ENCODE measurements around the gene POGLUT2. TPM values are rescaled to one million over a fixed set of nuclear protein-coding genes. Genes with fewer than 3 reads are reported as not detected.

POGLUT2 gene
- polyA plus RNA-seq (2012; rRNA removed), result 10.2 and 12.4 TPM in 2 replicates
- polyA plus RNA-seq (2012; cell fraction: cytosol; rRNA removed), result 14.2 and 14.6 TPM in 2 replicates
- 5.2 and 8.2 TPM in 2 replicates for polyA plus RNA-seq (2012; cell fraction: nucleus; rRNA removed)

GRCh38 chr13:102798581-102799425 lies at the start of gene POGLUT2, which contains the start of gene BIVM:
TSS of gene POGLUT2 (minus strand) at chr13:102798976. CDS start at chr13:102798670, 306 bp downstream.
TSS of gene BIVM (plus strand) at chr13:102799119. CDS start at chr13:102807268, 8,149 bp downstream.
- Histone ChIP-seq H3K79me2 (ENCODE audit: insufficient read depth) (peaks cover 54% of the 10 kb centered on the region), H3K9me2 (no peaks in the 10 kb centered on the region), H3K4me3 (ENCODE audit: low read depth in 2 of 2, low read length in 1 of 2) (peak within 1 kb of the TSS; percentile 81 to 86), H3K4me2 (peak within 1 kb of the TSS; percentile 95), H3K9ac (peak within 1 kb of the TSS; percentile 75), H4K20me1 (ENCODE audit: insufficient read depth) (no peaks in the 10 kb centered on the region), H3F3A (replicated peaks; ENCODE audit: insufficient read depth) (no peaks in the 10 kb centered on the region), H3K4me1 (ENCODE audit: control insufficient read depth in 1 of 2, insufficient read depth in 2 of 2, low read depth in 1 of 2, low read length in 1 of 2) (peaks cover 0 to 8% of the 10 kb centered on the region in 2 experiments; a peak in 2 of 4 replicates), H3K9me3 (no peaks in the 10 kb centered on the region), H3K27me3 (ENCODE audit: insufficient read depth) (no peaks in the 10 kb centered on the region), H3K27ac (ENCODE audit: low read depth in 2 of 2, low read length in 1 of 2) (peak within 1 kb of the TSS; percentile 61 to 79; a peak in 3 of 4 replicates), H3K36me3 (replicated peaks in 1 of 2; ENCODE audit: control insufficient read depth in 1 of 2, insufficient read depth in 2 of 2, low read length in 1 of 2) (peaks cover 0 to 4% of the 10 kb centered on the region in 2 experiments), H2AFZ (ENCODE audit: low read depth) (peak within 1 kb of the TSS; percentile 99)
- 0% methylated on average over 37 of the region's 72 CpGs for WGBS (ENCODE audit: low lambda C conversion rate)
- POLR2A ChIA-PET, result interaction anchor here (0.6 to 1.2 kb wide), 2 partner anchors 14 to 202 kb away, joined by 3 to 4 read pairs; partner anchors contain the start of gene TPP2
- no peak for TF ChIP-seq CTCF (IDR thresholded peaks at IDR 0.05)
- no peak for TF ChIP-seq RXRA (IDR thresholded peaks at IDR 0.05; ENCODE audit: borderline replicate concordance, low read depth)
- TF ChIP-seq NFIC (IDR thresholded peaks at IDR 0.05; ENCODE audit: borderline replicate concordance), result no peak
- peak; percentile 72; the same call in 1 of the 2 replicates for TF ChIP-seq ELF1 (IDR thresholded peaks at IDR 0.05)
- TF ChIP-seq FOXJ3 (CRISPR knock-in tag; IDR thresholded peaks at IDR 0.05), result no peak
- no peak for TF ChIP-seq RAD21 (IDR thresholded peaks at IDR 0.05; ENCODE audit: low read length)
- peak; percentile 60 for TF ChIP-seq TAF1 (IDR thresholded peaks at IDR 0.05; ENCODE audit: borderline replicate concordance, low read depth, low read length)
- peak; percentile 86 for TF ChIP-seq MXI1 (IDR thresholded peaks at IDR 0.05; ENCODE audit: low read depth, low read length)
- TF ChIP-seq FOSL2 (IDR thresholded peaks at IDR 0.05; ENCODE audit: borderline replicate concordance, low read depth), result no peak
- TF ChIP-seq TEAD4 (IDR thresholded peaks at IDR 0.05; ENCODE audit: borderline replicate concordance, insufficient read depth), result no peak
- 0 out of 2 replicates have a peak, but pooled peaks have one; percentile 36 for TF ChIP-seq USF2 (IDR thresholded peaks at IDR 0.05; ENCODE audit: borderline replicate concordance, low read depth, low read length)
- peak; percentile 25; the same call in 1 of the 2 replicates for TF ChIP-seq SIN3A (IDR thresholded peaks at IDR 0.05; ENCODE audit: borderline replicate concordance, low read depth, low read length)
- peak; percentile 79; the same call in 1 of the 2 replicates for TF ChIP-seq USF1 (IDR thresholded peaks at IDR 0.05; ENCODE audit: borderline replicate concordance, low read depth)
- peak; percentile 26; the same call in 1 of the 2 replicates for TF ChIP-seq NRF1 (IDR thresholded peaks at IDR 0.05; ENCODE audit: low read depth, low read length)
- TF ChIP-seq POLR2AphosphoS5 (IDR thresholded peaks at IDR 0.05; ENCODE audit: low read depth, low read length), result peak; percentile 69
- peak; percentile 44 for TF ChIP-seq MAX (IDR thresholded peaks at IDR 0.05; ENCODE audit: low read depth)
- TF ChIP-seq IRF3 (IDR thresholded peaks at IDR 0.05; ENCODE audit: low read depth, low read length), result peak; percentile 88
- peak; percentile 90 for TF ChIP-seq CHD2 (IDR thresholded peaks at IDR 0.05; ENCODE audit: low read length, partially characterized antibody)
- no peak for TF ChIP-seq GATA2 (CRISPR knock-in tag; IDR thresholded peaks at IDR 0.05)
- TF ChIP-seq RCOR1 (IDR thresholded peaks at IDR 0.05; ENCODE audit: low read length), result 0 out of 2 replicates have a peak, but pooled peaks have one; percentile 25
- peak; percentile 52; the same call in 1 of the 2 replicates for TF ChIP-seq GABPA (IDR thresholded peaks at IDR 0.05; ENCODE audit: low read depth)
- no peak for TF ChIP-seq TCF12 (IDR thresholded peaks at IDR 0.05)
- peak; percentile 98 for DNase-seq
- CTCF ChIA-PET, result interaction anchor here (0.6 to 1.9 kb wide), 9 partner anchors 25 to 1654 kb away, joined by 3 to 8 read pairs (median 5); partner anchors contain the start of genes ERCC5 and TEX30
